DOHH2 (cell line): ENCODE results near the gene GRWD1.

Experiments
- H3F3A ChIP-seq: fragments of 200-600 bp; sonication (generic), shearing (Covaris generic); 2 replicates; pipeline ENCODE4 v1.6.0; 2016; ENCODE audit warnings: antibody characterized with exemption, mild to moderate bottlenecking; ENCODE audit not compliant: control insufficient read depth, insufficient read depth
- H3K27ac ChIP-seq: fragments of 200-600 bp; sonication (generic); 2 replicates; pipeline ENCODE4 v1.5.1; 2014; ENCODE audit warnings: low read depth, mild to moderate bottlenecking, low read length, moderate library complexity
- H3K27me3 ChIP-seq: fragments of 200-600 bp; sonication (generic); 2 replicates; pipeline ENCODE4 v1.6.1; 2014; ENCODE audit warnings: mild to moderate bottlenecking, low read length, mixed read lengths; ENCODE audit not compliant: control insufficient read depth
- H3K36me3 ChIP-seq: fragments of 200-600 bp; sonication (generic); 2 replicates; pipeline ENCODE4 v1.6.1; 2014; ENCODE audit warnings: mild to moderate bottlenecking, low read length, moderate library complexity, mixed read lengths; ENCODE audit not compliant: control insufficient read depth
- H3K4me1 ChIP-seq: fragments of 200-600 bp; sonication (generic); 2 replicates; pipeline ENCODE4 v1.6.1; 2014; ENCODE audit warnings: mild to moderate bottlenecking, low read length, mixed read lengths; ENCODE audit not compliant: control insufficient read depth
- H3K4me2 ChIP-seq: fragments of 200-600 bp; sonication (generic); 2 replicates; pipeline ENCODE4 v1.6.0; 2014; ENCODE audit warnings: mild to moderate bottlenecking, low read length, moderate library complexity
- H3K4me3 ChIP-seq: fragments of 200-600 bp; sonication (generic); 2 replicates; pipeline ENCODE4 v1.5.1; 2014; ENCODE audit warnings: mild to moderate bottlenecking, low read length, mixed read lengths
- H3K79me2 ChIP-seq: fragments of 200-600 bp; sonication (generic); 2 replicates; pipeline ENCODE4 v1.6.1; 2014; ENCODE audit warnings: mild to moderate bottlenecking, low read length, mixed read lengths; ENCODE audit not compliant: control insufficient read depth
- H3K9me2 ChIP-seq: fragments of 200-600 bp; sonication (generic); replicated peaks from 2 replicates; pipeline ENCODE4 v1.6.1; 2014; ENCODE audit warnings: mild to moderate bottlenecking, low read length, mixed read lengths; ENCODE audit not compliant: control insufficient read depth
- H3K9me3 ChIP-seq: fragments of 200-600 bp; sonication (generic); 2 replicates; pipeline ENCODE4 v1.6.1; 2014; ENCODE audit warnings: antibody characterized with exemption, low read length, mixed read lengths; ENCODE audit not compliant: control insufficient read depth, insufficient read depth
- H4K20me1 ChIP-seq: fragments of 200-600 bp; sonication (generic); 2 replicates; pipeline ENCODE4 v1.6.0; 2014; ENCODE audit warnings: low read depth, mild to moderate bottlenecking, antibody characterized with exemption, low read length, moderate library complexity; ENCODE audit not compliant: control insufficient read depth, insufficient read depth
- CTCF ChIP-seq: fragments of 200-600 bp; sonication (generic); IDR thresholded peaks from one replicate; pipeline ENCODE4 v1.5.1; 2014; ENCODE audit warnings: antibody characterized with exemption, mild to moderate bottlenecking, low read depth, low read length; ENCODE audit not compliant: poor library complexity, severe bottlenecking
- EZH2phosphoT487 ChIP-seq: fragments of 200-600 bp; sonication (generic); IDR thresholded peaks from 2 replicates; pipeline ENCODE4 v1.6.1; 2017; ENCODE audit warnings: borderline replicate concordance, mild to moderate bottlenecking, antibody characterized with exemption, low read length, moderate library complexity, mixed read lengths

GRWD1 gene

GRCh38 chr19:48444129-48444935, 1.5 kb upstream of the GRWD1 start:
- Histone ChIP-seq H3K4me1 (peaks cover 25% of the 10 kb centered on the region), H3K4me2 (peak overlapping the region; percentile 86), H3K36me3 (peaks cover 27% of the 10 kb centered on the region), H3F3A (peaks cover 5% of the 10 kb centered on the region; the same call in 1 of the 2 replicates), H4K20me1 (peaks cover 9% of the 10 kb centered on the region; the same call in 1 of the 2 replicates), H3K9me3 (no peaks in the 10 kb centered on the region), H3K9me2 (no peaks in the 10 kb centered on the region), H3K4me3 (peak overlapping the region; percentile 78), H3K27me3 (no peaks in the 10 kb centered on the region), H3K27ac (peak overlapping the region; percentile 85), H3K79me2 (peaks cover 35% of the 10 kb centered on the region)
- TF ChIP-seq EZH2phosphoT487 (no peak), CTCF (no peak)

- Histone ChIP-seq H3K79me2 (peaks cover 39% of the 10 kb centered on the region), H3F3A (peaks cover 5% of the 10 kb centered on the region; the same call in 1 of the 2 replicates), H3K4me3 (peak overlapping the region; percentile 78), H3K27ac (peak overlapping the region; percentile 85), H3K9me3 (no peaks in the 10 kb centered on the region), H3K4me1 (peaks cover 25% of the 10 kb centered on the region), H4K20me1 (peaks cover 9% of the 10 kb centered on the region; the same call in 1 of the 2 replicates), H3K9me2 (no peaks in the 10 kb centered on the region), H3K36me3 (peaks cover 32% of the 10 kb centered on the region), H3K27me3 (no peaks in the 10 kb centered on the region), H3K4me2 (peak overlapping the region; percentile 86)
- TF ChIP-seq EZH2phosphoT487 (no peak), CTCF (no peak)
Measured at GRCh38 chr19:48444936-48445200, 915 bp upstream of the GRWD1 start.

GRCh38 chr19:48445256-48445605, 552 bp upstream of the GRWD1 start:
- Histone ChIP-seq H3K4me2 (peak overlapping the region; percentile 86), H3K4me3 (peak overlapping the region; percentile 78), H3K4me1 (peaks cover 25% of the 10 kb centered on the region), H3F3A (peaks cover 5% of the 10 kb centered on the region; the same call in 1 of the 2 replicates), H3K36me3 (peaks cover 36% of the 10 kb centered on the region), H4K20me1 (peaks cover 9% of the 10 kb centered on the region; the same call in 1 of the 2 replicates), H3K27ac (peak overlapping the region; percentile 85), H3K9me2 (no peaks in the 10 kb centered on the region), H3K27me3 (no peaks in the 10 kb centered on the region), H3K9me3 (no peaks in the 10 kb centered on the region), H3K79me2 (peaks cover 39% of the 10 kb centered on the region)
- TF ChIP-seq EZH2phosphoT487 (no peak), CTCF (peak; percentile 51)
